HCT116 (cell line): ENCODE measurements around the gene FXYD4. TPM values are rescaled to one million over a fixed set of nuclear protein-coding genes. Genes with fewer than 3 reads are reported as not detected.

Experiments used
- ATAC-seq: fragments of 200-7000 bp; cut with Tn5 transposase; 2 replicates; pipeline ENCODE4 v1.9.1; 2020; ENCODE audit warnings: mild to moderate bottlenecking, moderate library complexity
- BruUV-seq: library from RNA; stranded (reverse); fragments of 400-500 nt; replicated peaks from 2 replicates; lab custom pipeline; 2021; lab: Mats Ljungman, UMichigan
- CTCF ChIA-PET: fragments of 300-600 bp; sonication (Branson Sonifier 250); formaldehyde crosslinking; loops from one replicate; lab custom pipeline; 2021; ENCODE audit warnings: antibody characterized with exemption; lab: Charles Lee
- POLR2A ChIA-PET: fragments of 300-600, 350-600 bp; sonication (Branson Sonifier 250); formaldehyde crosslinking; loops from one replicate; lab custom pipeline; 2021; ENCODE audit warnings: antibody characterized with exemption; lab: Charles Lee
- RAD21 ChIA-PET, 2 experiments: fragments of 300-600 bp; sonication (Branson Sonifier 250); formaldehyde crosslinking; loops; one replicate each; lab custom pipeline; 2023; ENCODE audit warnings: low total read pairs in 2 of 2; ENCODE audit not compliant: uncharacterized antibody in 2 of 2, unreplicated experiment in 2 of 2, low non-redundant PET in 1 of 2; lab: Charles Lee
- DNase-seq: peaks from one replicate; pipeline ENCODE4 v3.0.0-alpha.2; 2010; ENCODE audit warnings: low read depth, low spot score
- H2AFZ ChIP-seq: fragments of 200-600 bp; shearing (Covaris generic), sonication (generic); 2 replicates; pipeline ENCODE4 v1.6.1; 2017; ENCODE audit warnings: low read depth, mixed run types, mixed read lengths, antibody characterized with exemption, low read length; ENCODE audit not compliant: poor library complexity, severe bottlenecking
- H3K27ac ChIP-seq: 2 replicates; pipeline ENCODE4 v1.5.1; 2012; ENCODE audit warnings: low read depth, low read length
- H3K27me3 ChIP-seq: fragments of 200-600 bp; sonication (generic); 2 replicates; pipeline ENCODE4 v1.6.1; 2016; ENCODE audit warnings: mixed run types, low read length, mixed read lengths; ENCODE audit not compliant: insufficient read depth
- H3K36me3 ChIP-seq, 2 experiments: fragments of 200-500 bp in 1 of 2; fragments of 200-600 bp in 1 of 2; sonication (Bioruptor generic) in 1 of 2; sonication (generic) in 1 of 2; 2 replicates each; pipeline versions ENCODE4 v1.5.1 to v1.6.1; 2014 to 2016; ENCODE audit warnings: low read length in 2 of 2, inconsistent platforms in 1 of 2, mixed read lengths in 1 of 2, mixed run types in 1 of 2; ENCODE audit not compliant: insufficient read depth in 2 of 2, control insufficient read depth in 1 of 2
- H3K4me1 ChIP-seq, 2 experiments: fragments of 200-600 bp in 1 of 2; sonication (generic) in 1 of 2; 2 replicates each; pipeline versions ENCODE4 v1.5.1 to v1.6.1; 2012 to 2017; ENCODE audit warnings: low read length in 2 of 2, inconsistent platforms in 1 of 2, mild to moderate bottlenecking in 1 of 2, mixed read lengths in 1 of 2, mixed run types in 1 of 2, moderate library complexity in 1 of 2; ENCODE audit not compliant: insufficient read depth in 2 of 2, control insufficient read depth in 1 of 2
- H3K4me2 ChIP-seq: fragments of 200-600 bp; sonication (generic); 2 replicates; pipeline ENCODE4 v1.6.1; 2017; ENCODE audit warnings: mixed run types, low read length, mixed read lengths
- H3K4me3 ChIP-seq, 2 experiments: fragments of 200-600 bp in 1 of 2; sonication (generic) in 1 of 2; replicated peaks in 1 of 2; 2 replicates each; pipeline ENCODE4 v1.5.1; 2011 to 2016; ENCODE audit warnings: low read length in 2 of 2, control low read depth in 1 of 2, low read depth in 1 of 2, mild to moderate bottlenecking in 1 of 2, mixed read lengths in 1 of 2, mixed run types in 1 of 2
- H3K79me2 ChIP-seq: fragments of 200-600 bp; sonication (generic); 2 replicates; pipeline ENCODE4 v1.6.1; 2017; ENCODE audit warnings: mild to moderate bottlenecking, mixed run types, low read length, moderate library complexity, mixed read lengths; ENCODE audit not compliant: insufficient read depth
- H3K9ac ChIP-seq: fragments of 200-600 bp; sonication (generic); 2 replicates; pipeline ENCODE4 v1.6.1; 2016; ENCODE audit warnings: low read length, mixed read lengths
- H3K9me2 ChIP-seq: fragments of 200-600 bp; sonication (generic), shearing (Covaris generic); 2 replicates; pipeline ENCODE4 v1.6.1; 2017; ENCODE audit warnings: mixed run types, mild to moderate bottlenecking, moderate library complexity; ENCODE audit not compliant: insufficient read depth
- H3K9me3 ChIP-seq, 2 experiments: fragments of 200-500 bp in 1 of 2; fragments of 200-600 bp in 1 of 2; sonication (Bioruptor generic) in 1 of 2; sonication (generic) in 1 of 2; 2 replicates each; pipeline ENCODE4 v1.6.1; 2014 to 2017; ENCODE audit warnings: low read length in 2 of 2, mixed read lengths in 2 of 2, inconsistent platforms in 1 of 2, low read depth in 1 of 2, mild to moderate bottlenecking in 1 of 2, mixed run types in 1 of 2, moderate library complexity in 1 of 2; ENCODE audit not compliant: control insufficient read depth in 1 of 2, insufficient read depth in 1 of 2
- H4K20me1 ChIP-seq: fragments of 200-600 bp; sonication (generic), shearing (Covaris generic); 2 replicates; pipeline ENCODE4 v1.6.1; 2017; ENCODE audit warnings: mixed run types, mild to moderate bottlenecking, moderate library complexity; ENCODE audit not compliant: insufficient read depth
- CBX3 ChIP-seq: IDR thresholded peaks from 2 replicates; pipeline ENCODE4 v1.6.1; 2012; ENCODE audit warnings: low read depth
- ELF1 ChIP-seq: IDR thresholded peaks from 2 replicates; pipeline ENCODE4 v1.6.1; 2012; ENCODE audit warnings: low read depth, borderline replicate concordance
- EZH2phosphoT487 ChIP-seq: fragments of 200-600 bp; IDR thresholded peaks from 2 replicates; pipeline ENCODE4 v1.6.1; 2018; ENCODE audit warnings: antibody characterized with exemption, borderline replicate concordance
- JUND ChIP-seq: IDR thresholded peaks from 2 replicates; pipeline ENCODE4 v1.6.1; 2012
- POLR2A ChIP-seq: IDR thresholded peaks from 2 replicates; pipeline ENCODE4 v1.7.0; 2011; ENCODE audit warnings: borderline replicate concordance; ENCODE audit not compliant: insufficient read depth, insufficient read length; ENCODE audit errors: extremely low read depth
- POLR2AphosphoS5 ChIP-seq: IDR thresholded peaks from 2 replicates; pipeline ENCODE4 v1.6.1; 2011; ENCODE audit warnings: mild to moderate bottlenecking, low read depth, low read length, moderate library complexity
- RAD21 ChIP-seq: IDR thresholded peaks from 2 replicates; pipeline ENCODE4 v1.6.1; 2012; ENCODE audit warnings: low read depth, mild to moderate bottlenecking
- SIN3A ChIP-seq: IDR thresholded peaks from 2 replicates; pipeline ENCODE4 v1.6.1; 2012; ENCODE audit warnings: low read depth
- SRF ChIP-seq: IDR thresholded peaks from 2 replicates; pipeline ENCODE4 v1.6.1; 2012; ENCODE audit warnings: low read depth
- TCF7L2 ChIP-seq: IDR thresholded peaks from 2 replicates; pipeline ENCODE4 v1.7.0; 2011; ENCODE audit warnings: borderline replicate concordance, inconsistent platforms; ENCODE audit not compliant: insufficient read depth, insufficient read length; ENCODE audit errors: extremely low read depth
- intact Hi-C: fragments of 100-400 bp; cut with micrococcal nuclease; formaldehyde crosslinking; loops from 2 replicates; pipeline ENCODE4 v1.10.0; 2022
- total RNA-seq: library from RNA; stranded (reverse); gene quantifications from one replicate; pipeline ENCODE4 v1.2.1, GENCODE V29; 2021; ENCODE audit not compliant: unreplicated experiment
- TF ChIP-seq, protein P1 (sequence below): IDR thresholded peaks from 2 replicates; pipeline ENCODE4 v1.6.1; 2011; ENCODE audit warnings: mild to moderate bottlenecking, low read length, moderate library complexity; ENCODE audit not compliant: insufficient replicate concordance; ENCODE audit errors: extremely low read depth

FXYD4 gene
- total RNA-seq, 1 experiment from 2014 or later = 0.71 TPM

GRCh38 chr10:43411536-43411935, 40.1 kb downstream of the FXYD4 start:
- Histone ChIP-seq H3K79me2 (peaks cover 31% of the 10 kb centered on the region), H3K27ac (peak overlapping the region; percentile 34; the same call in 1 of the 2 replicates), H3K27me3 (no peaks in the 10 kb centered on the region), H3K9me2 (no peaks in the 10 kb centered on the region), H3K9me3 (no peaks in the 10 kb centered on the region), H4K20me1 (no peaks in the 10 kb centered on the region), H3K36me3 (no peaks in the 10 kb centered on the region; a peak in 1 of 4 replicates), H2AFZ (no peak overlapping the region), H3K9ac (no peak overlapping the region), H3K4me3 (no peak overlapping the region), H3K4me2 (peak overlapping the region; percentile 93; the same call in 1 of the 2 replicates), H3K4me1 (peaks cover 16 to 27% of the 10 kb centered on the region in 2 experiments)
- intact Hi-C loops = no loop called here
- ChIA-PET RAD21 (interaction anchor here in 1 of 2 experiments (0.6 kb wide), 1 partner anchor 14 kb away, joined by 3 read pairs; no protein-coding TSS in a partner anchor), POLR2A (no interaction called here), CTCF (no interaction called here)
- no TSS peak for BruUV-seq
- DNase-seq = no peak
- no peak for ATAC-seq
- TF ChIP-seq RAD21 = no peak
- TF ChIP-seq EZH2phosphoT487 = no peak
- TF ChIP-seq ELF1 = no peak
- no peak for TF ChIP-seq SIN3A
- TF ChIP-seq, protein P1, sequence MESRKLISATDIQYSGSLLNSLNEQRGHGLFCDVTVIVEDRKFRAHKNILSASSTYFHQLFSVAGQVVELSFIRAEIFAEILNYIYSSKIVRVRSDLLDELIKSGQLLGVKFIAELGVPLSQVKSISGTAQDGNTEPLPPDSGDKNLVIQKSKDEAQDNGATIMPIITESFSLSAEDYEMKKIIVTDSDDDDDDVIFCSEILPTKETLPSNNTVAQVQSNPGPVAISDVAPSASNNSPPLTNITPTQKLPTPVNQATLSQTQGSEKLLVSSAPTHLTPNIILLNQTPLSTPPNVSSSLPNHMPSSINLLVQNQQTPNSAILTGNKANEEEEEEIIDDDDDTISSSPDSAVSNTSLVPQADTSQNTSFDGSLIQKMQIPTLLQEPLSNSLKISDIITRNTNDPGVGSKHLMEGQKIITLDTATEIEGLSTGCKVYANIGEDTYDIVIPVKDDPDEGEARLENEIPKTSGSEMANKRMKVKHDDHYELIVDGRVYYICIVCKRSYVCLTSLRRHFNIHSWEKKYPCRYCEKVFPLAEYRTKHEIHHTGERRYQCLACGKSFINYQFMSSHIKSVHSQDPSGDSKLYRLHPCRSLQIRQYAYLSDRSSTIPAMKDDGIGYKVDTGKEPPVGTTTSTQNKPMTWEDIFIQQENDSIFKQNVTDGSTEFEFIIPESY = no peak
- TF ChIP-seq CBX3 = no peak

DNA sequence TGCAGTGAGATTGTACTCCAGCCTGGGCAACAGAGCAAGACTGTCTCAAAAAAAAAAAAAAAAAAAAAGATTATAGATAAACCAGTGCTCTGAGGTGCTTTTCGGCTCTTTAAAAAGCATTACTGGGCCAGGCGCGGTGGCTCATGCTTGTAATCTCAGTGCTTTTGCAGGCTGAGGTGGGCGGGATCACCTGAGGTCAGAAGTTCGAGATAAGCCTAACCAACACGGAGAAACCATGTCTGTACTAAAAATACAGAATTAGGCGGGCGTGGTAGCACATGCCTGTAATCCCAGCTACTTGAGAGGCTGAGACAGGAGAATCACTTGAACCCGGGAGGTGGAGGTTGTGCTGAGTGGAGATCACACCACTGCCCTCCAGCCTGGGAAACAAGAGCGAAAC, 44.1 kb downstream of the FXYD4 start:
- Histone ChIP-seq H3K9ac (no peak overlapping the region), H4K20me1 (no peaks in the 10 kb centered on the region), H3K4me3 (no peak overlapping the region), H3K9me2 (no peaks in the 10 kb centered on the region), H3K36me3 (no peaks in the 10 kb centered on the region), H3K79me2 (peaks cover 2% of the 10 kb centered on the region), H3K9me3 (no peaks in the 10 kb centered on the region), H3K27ac (no peak overlapping the region), H3K4me1 (peaks cover 37 to 42% of the 10 kb centered on the region in 2 experiments), H3K27me3 (no peaks in the 10 kb centered on the region), H2AFZ (no peak overlapping the region), H3K4me2 (no peak overlapping the region)
- intact Hi-C loops = no loop called here
- ChIA-PET RAD21 (no interaction called here), POLR2A (interaction anchor here (1.0 kb wide), 1 partner anchor 8 kb away, joined by 5 read pairs; no protein-coding TSS in a partner anchor), CTCF (no interaction called here)
- ATAC-seq (no peak), DNase-seq (no peak)
- BruUV-seq = no TSS peak
- TF ChIP-seq TCF7L2 (no peak), JUND (no peak), EZH2phosphoT487 (no peak), POLR2A (no peak), SRF (no peak), ELF1 (no peak), RAD21 (no peak), POLR2AphosphoS5 (no peak)
